HEK293T (cell line): ENCODE data around the gene EPHB1.

ENCODE experiments used
- ARNT ChIP-seq: fragments of 450-650 bp; IDR thresholded peaks from 2 replicates; pipeline ENCODE4 v1.6.1; 2017; ENCODE audit warnings: mild to moderate bottlenecking
- BHLHE40 ChIP-seq: fragments of 450-650 bp; IDR thresholded peaks from 2 replicates; pipeline ENCODE4 v1.6.1; 2016; ENCODE audit warnings: mild to moderate bottlenecking, moderate library complexity, borderline replicate concordance
- FOXK2 ChIP-seq: fragments of 450-650 bp; IDR thresholded peaks from 2 replicates; pipeline ENCODE4 v1.6.1; 2016; ENCODE audit warnings: mild to moderate bottlenecking
- FOXM1 ChIP-seq: fragments of 450-650 bp; IDR thresholded peaks from 2 replicates; pipeline ENCODE4 v1.6.1; 2017; ENCODE audit warnings: mild to moderate bottlenecking, borderline replicate concordance
- HDGF ChIP-seq: fragments of 450-650 bp; IDR thresholded peaks from 2 replicates; pipeline ENCODE4 v1.6.1; 2017; ENCODE audit warnings: antibody characterized with exemption, borderline replicate concordance
- LEF1 ChIP-seq: fragments of 450-650 bp; IDR thresholded peaks from 2 replicates; pipeline ENCODE4 v1.6.1; 2017; ENCODE audit warnings: mild to moderate bottlenecking, borderline replicate concordance
- NFRKB ChIP-seq: fragments of 450-650 bp; IDR thresholded peaks from 2 replicates; pipeline ENCODE4 v1.6.1; 2016; ENCODE audit warnings: mild to moderate bottlenecking, moderate library complexity
- SP1 ChIP-seq: fragments of 450-650 bp; IDR thresholded peaks from 2 replicates; pipeline ENCODE4 v1.6.1; 2017
- SUZ12 ChIP-seq: fragments of 450-650 bp; IDR thresholded peaks from 2 replicates; pipeline ENCODE4 v1.6.1; 2016; ENCODE audit warnings: mild to moderate bottlenecking
- ZNF384 ChIP-seq: fragments of 450-650 bp; IDR thresholded peaks from 2 replicates; pipeline ENCODE4 v1.6.1; 2016
- TF ChIP-seq, protein P1 (sequence below): fragments of 450-650 bp; IDR thresholded peaks from 2 replicates; pipeline ENCODE4 v1.6.1; 2016

DNA sequence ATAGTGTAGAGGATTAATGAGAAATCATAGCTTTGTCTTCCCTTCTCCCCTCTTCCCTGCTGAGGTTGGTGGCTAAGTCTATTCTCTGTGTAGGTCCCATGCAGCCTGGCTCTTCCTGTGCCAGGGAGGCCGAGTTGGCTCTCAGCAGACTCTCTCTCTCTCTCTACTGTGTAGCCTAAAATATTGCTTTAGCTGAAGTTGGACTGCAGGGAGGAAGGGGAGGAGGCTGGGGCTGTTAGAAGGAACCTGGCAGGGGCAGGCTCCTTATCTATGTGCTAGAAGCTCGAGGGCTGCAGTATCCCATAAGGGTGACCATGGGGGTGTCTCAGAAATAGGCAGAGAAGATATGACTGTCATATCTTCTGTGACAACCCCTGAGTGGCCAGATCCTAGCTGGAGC, 160.8 kb downstream of the EPHB1 start:
- TF ChIP-seq HDGF, result no peak
- no peak for TF ChIP-seq LEF1
- TF ChIP-seq ZNF384, result no peak
- TF ChIP-seq FOXM1, result no peak
- no peak for TF ChIP-seq FOXK2
- no peak for TF ChIP-seq ARNT
- no peak for TF ChIP-seq NFRKB
- no peak for TF ChIP-seq BHLHE40
- no peak for TF ChIP-seq SP1
- TF ChIP-seq SUZ12, result no peak
- TF ChIP-seq, protein P1, sequence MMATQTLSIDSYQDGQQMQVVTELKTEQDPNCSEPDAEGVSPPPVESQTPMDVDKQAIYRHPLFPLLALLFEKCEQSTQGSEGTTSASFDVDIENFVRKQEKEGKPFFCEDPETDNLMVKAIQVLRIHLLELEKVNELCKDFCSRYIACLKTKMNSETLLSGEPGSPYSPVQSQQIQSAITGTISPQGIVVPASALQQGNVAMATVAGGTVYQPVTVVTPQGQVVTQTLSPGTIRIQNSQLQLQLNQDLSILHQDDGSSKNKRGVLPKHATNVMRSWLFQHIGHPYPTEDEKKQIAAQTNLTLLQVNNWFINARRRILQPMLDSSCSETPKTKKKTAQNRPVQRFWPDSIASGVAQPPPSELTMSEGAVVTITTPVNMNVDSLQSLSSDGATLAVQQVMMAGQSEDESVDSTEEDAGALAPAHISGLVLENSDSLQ, result no peak
